Glomerular visceral epithelial cell (primary cell): ENCODE measurements around the gene TNK1.
"Not testable (repeated sequence)": the region's sequence is repeated elsewhere in the genome, so short reads cannot be mapped to it uniquely, and the experiment has no call there.

Experiments used
- DNase-seq: peaks from one replicate; pipeline ENCODE4 v3.0.0-alpha.2; 2016; ENCODE audit errors: extremely low spot score

TNK1 gene

DNA sequence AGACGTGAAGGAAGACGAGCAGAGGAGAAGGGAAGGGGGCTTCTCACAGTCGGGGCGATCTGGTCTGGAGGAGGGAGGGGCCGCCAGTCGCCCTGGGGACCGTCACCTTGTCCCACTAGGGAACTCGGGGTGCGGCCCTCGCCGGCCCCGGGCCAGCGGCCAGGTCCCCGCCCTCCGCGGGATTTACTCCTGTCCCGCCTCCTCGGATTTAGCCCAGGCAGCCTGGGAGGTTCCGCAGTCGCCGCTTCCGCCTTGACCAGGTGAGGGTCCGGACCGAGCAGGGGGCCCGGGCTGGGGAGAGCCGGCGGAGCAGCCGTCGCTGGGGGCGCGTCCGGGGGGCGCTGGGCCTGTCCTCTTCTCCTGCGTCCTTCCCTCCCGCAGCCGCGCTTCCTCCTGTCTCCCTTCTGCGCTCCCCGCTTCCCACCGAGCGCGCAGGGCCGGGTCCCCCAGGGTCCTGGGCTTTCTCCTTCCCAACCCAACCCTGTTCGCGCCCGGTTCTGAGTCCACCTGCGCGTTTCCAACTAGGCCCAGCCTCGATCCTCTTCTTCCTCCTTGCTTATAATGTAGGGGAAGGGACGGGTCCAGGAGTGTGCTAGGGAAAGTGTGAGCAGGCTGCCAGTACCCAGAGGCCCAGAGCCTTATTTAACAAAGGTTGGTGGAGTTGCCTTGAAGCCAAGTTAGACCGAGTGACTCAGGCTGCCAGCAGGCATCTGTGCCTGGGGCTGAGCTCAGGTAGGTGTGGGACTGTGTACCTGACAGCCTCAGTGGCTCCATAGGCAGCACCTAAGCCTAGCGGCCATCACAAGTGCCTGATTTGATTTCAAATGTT is at the start of gene TNK1:
Gene TNK1 (plus strand): TSS at position 235 of the 829 bp plus-strand sequence. CDS start 1,838 bp downstream, outside the sequence.
- peak; percentile 58 for DNase-seq

GRCh38 chr17:7332111-7332510 is 48.8 kb upstream of the TNK1 start:
- DNase-seq = no peak

GRCh38 chr17:7332600-7333069 is 48.3 kb upstream of the TNK1 start:
- not testable (repeated sequence) for DNase-seq

GRCh38 chr17:7334938-7335538 is 45.9 kb upstream of the TNK1 start:
- no peak for DNase-seq

- DNase-seq = not testable (repeated sequence)
These were observed 45.1 kb upstream of the TNK1 start for GRCh38 chr17:7335765-7336164.

DNA sequence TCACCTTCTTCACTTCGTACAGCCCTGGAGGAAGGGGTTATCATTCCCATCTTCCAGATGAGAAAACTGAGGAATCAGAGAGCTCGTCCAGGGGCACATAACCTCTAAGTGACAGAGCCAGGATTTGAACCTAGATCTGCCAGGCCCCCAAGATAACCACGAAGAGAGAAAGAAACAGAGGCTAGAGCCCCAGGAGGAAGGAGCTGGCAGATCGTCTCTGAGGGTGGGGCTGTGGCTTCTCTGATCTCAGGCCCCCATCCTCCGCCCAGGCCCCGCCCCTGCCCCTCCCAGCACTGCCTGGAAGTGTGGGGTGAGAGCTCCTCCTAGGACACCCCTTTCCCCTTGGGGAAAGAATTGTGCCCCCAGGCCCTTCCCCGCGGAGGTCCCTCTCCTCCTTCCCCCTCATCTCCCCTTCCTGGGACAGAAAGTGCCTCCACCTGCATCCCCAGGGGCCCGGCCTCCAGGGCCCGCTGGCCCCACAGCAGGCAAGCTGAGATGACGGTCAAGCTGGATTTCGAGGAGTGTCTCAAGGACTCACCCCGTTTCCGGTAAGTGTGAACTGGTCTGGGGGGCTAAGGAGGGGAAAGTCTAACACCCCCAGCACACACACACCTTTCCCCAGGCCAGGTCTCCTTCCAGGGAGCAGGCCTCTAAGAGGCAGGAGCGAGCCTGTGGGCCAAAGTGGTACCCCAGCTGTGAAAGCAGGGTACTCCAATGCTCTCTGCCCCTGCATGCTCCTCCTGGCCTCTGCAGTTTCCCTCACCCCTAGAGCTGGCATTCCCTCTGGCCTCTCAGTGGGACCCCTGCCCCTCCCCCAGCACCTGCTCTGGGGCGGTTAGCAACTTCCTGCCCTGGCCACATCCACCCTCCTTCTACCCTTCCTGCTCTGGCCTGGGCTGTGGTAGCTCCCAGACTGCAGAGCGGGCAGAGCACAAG is 44.4 kb upstream of the TNK1 start, which contains the start of gene ACAP1:
Gene ACAP1 (plus strand): TSS at position 290 of the 936 bp plus-strand sequence. CDS start 206 bp downstream, at position 496.
- DNase-seq = no peak

DNA sequence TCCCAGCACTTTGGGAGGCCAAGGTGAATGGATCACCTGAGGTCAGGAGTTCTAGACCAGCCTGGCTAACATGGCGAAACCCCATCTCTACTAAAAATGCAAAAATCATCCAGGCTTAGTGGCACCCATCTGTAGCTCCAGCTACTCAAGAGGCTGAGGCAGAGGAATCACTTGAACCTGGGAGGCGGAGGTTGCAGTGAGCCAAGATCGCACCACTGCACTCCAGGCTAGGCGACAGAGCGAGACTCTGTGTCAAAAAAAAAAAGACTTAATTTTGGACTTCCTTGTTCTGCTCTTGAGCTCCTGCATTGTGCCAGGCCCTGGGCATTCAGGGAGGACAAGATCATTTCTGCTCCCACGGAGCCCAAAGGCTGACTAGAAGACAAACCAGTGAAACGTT is 43.3 kb upstream of the TNK1 start:
- DNase-seq = not testable (repeated sequence)

DNA sequence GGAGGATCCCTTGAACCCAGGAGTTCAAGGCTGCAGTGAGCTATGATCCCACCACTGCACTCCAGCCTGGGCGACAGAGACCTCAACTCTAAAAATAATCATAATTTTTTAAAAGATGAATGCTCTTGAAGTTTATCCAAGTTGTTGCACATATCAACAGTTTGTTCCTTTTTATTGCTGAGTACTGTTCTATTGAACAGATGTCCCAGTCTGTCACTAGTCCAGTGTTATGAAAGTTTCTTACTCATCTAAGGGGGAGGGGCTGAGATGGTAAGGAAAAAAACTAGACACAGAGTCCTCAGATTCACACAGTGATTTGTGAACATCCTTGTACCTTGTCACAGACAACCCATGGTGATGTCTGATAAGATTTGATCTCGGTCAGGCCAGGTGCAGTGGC is 40.7 kb upstream of the TNK1 start:
- no peak for DNase-seq

DNA sequence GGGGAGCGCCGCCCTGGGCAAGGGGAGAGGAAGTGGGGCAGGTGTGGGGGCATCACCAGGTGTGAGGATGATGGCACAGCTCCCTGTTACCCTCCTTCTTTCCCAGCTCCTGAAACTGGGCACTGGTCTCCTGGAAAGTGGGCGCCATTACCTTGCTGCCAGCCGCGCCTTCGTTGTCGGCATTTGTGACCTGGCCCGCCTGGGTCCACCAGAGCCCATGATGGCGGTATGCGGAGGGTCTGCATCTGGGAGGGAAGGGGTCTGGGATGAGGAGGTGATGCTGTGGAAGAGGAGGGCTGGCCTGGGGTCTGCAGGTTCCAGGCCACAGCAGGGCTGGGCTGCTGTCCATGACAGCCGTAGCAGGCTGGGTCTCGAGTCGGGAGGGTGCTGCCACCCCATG is 39.0 kb upstream of the TNK1 start:
- DNase-seq = no peak

- DNase-seq = no peak
These were observed 37.6 kb upstream of the TNK1 start for GRCh38 chr17:7343250-7343649.

DNA sequence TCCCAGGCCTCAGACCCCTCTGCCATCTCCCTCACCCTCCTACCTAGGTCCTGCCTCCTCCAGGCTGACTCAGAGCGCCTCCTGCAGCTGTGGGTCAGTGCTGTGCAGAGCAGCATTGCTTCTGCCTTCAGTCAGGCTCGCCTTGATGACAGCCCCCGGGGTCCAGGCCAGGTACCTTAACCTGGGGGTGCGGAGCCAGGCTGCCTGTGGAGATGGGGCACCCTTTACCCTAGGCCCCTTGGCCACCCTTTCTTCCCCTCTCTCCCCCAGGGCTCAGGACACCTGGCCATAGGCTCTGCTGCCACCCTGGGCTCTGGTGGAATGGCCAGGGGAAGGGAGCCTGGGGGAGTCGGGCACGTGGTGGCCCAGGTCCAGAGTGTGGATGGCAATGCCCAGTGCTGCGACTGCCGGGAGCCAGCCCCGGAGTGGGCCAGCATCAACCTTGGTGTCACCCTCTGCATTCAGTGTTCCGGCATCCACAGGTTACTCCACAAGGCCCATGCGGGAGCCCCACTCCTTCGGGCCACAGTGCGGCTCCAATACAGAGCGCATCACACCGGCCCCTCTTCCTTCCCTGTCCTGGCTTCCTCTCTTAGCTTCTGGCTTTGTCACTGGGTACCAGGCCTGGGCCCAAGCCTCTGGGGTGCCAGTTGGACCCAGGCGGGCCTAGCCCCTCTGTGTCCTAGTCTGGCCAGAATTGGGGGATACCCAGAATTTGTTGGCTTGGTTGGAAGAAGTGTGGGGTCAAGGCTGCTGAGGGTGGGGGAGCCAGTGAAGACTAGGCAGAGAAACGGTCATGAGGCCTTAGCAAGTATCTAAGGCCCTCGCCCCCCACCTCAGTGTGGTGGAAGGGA is 33.9 kb upstream of the TNK1 start:
- no peak for DNase-seq

- DNase-seq = no peak
These were observed 33.0 kb upstream of the TNK1 start for GRCh38 chr17:7347630-7348477.

DNA sequence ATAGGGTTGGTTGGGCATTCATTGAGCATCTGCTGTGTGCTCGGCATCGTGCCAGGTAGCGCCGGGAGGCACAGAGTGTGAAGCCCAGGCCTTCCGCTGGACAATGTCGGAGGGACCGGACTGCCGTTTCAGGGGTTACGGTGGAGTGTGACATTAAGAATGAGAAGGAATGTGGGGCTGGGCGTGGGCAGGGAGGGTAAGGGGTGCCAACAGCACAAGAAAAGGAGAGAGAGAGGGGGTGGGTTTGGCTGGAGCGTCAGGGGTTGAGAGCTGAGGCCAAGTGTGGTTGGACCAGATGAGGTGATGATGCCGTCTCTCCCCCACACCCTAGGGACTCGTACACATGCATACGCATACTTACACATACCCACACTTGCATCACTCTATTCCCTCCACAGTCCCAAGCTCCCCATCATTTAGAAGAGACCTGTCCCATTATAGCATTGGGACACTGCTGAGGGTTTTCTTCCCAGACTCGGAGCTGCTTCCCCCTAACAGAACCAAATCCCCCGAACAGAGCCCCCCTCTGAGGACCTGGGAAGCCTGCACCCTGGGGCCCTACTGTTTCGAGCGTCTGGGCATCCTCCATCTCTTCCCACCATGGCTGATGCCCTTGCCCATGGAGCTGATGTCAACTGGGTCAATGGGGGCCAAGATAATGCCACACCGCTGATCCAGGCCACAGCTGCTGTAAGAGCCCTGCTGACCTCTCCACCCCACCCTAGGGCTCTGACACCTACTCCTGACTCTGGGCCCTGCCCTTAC is 32.2 kb upstream of the TNK1 start:
- no peak for DNase-seq

- DNase-seq = peak; percentile 95
These were observed 29.0 kb upstream of the TNK1 start, which contains the start of gene KCTD11 for GRCh38 chr17:7351665-7352502. Gene KCTD11 (plus strand): TSS chr17:7352162.

DNA sequence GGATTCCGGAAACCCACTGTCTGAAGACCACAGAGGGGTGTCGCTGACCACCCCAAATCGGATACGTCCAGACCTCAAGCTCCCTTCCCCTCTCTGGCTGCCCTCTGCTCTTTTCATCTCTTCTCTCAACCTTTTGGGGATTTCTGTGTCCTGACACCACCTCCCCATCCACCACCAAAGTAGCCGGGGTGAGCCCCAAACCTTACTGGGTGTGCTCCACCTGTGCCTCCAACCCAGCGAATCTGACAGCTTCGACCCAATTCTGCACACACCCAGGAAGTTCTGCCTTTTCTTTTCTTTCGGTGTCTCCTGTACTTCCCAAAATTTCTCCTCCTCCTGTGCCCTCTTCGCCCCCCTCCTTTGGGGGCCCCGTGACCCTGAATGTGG is 28.4 kb upstream of the TNK1 start:
- no peak for DNase-seq

GRCh38 chr17:7352910-7353635 is 27.8 kb upstream of the TNK1 start:
- no peak for DNase-seq

DNA sequence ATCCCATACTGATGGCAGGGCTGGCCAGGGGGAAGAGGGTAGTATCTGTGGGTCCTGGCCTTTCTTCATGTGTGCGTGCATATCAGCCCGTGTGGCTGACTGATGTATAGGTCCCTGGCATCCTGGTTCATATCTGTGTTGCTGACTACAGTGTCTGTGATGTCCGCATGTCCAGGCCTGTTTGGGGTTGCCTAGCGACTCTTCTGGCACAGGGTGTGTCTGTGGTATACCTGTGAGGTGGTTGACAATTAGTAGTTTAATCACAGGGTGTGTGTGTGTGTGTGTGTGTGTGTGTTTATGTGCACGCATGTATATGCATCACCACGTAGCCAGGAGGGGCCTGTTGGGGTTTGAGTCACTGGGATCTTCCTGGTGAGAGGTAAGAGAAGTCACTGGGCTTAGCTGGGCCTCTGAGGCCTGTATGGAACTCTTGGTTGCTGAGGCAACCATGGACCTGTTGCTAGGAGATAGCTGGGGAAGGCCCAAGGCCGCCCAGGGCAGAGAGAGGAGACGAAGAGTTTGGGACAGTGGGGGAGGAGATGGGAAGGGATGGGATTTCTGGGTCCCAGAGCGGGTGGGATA is 26.5 kb upstream of the TNK1 start:
- DNase-seq = peak; percentile 44
